Measurements from ENCODE around the gene SLC25A30.
"Not testable (repeated sequence)": the region's sequence is repeated elsewhere in the genome, so short reads cannot be mapped to it uniquely, and the experiment has no call there.

Gene SLC25A30

DNA sequence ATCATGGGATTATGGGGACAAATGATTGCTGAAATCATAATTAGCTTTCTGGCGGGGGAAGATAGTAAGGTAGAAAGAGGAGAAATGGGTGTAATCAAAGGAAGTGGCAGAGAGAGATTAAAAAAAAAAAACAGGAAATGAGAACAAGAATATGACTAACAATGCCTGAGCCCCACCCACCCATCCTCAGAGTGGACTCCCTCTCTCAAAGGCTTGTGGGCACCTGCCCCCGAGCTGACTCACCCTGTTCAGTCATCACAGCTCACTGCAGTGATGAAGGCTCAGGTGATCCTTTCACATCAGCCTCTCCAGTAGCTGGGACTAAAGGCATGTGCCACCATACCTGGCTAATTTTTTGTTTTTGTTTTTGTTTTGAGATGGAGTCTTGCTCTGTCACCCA lies 50.8 kb downstream of the SLC25A30 start:
- peak; percentile 81 for DNase-seq (ENCODE audit: low spot score)

DNA sequence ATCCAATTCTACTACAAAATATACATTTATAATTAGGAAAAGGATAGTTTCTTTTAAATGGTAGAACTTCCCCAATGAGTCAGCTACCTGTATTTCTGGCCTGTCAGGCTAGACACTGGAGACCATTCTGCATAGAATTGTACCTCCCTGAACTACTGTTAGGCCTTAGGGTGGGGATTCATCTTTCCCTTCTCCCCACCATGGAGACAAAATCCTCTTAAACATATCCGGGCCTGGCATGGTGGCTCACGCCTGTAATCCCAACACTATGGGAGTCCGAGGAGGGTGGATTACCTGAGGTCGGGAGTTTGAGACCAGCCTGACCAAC lies 52.7 kb downstream of the SLC25A30 start:
- no peak for DNase-seq (ENCODE audit: low spot score)

DNA sequence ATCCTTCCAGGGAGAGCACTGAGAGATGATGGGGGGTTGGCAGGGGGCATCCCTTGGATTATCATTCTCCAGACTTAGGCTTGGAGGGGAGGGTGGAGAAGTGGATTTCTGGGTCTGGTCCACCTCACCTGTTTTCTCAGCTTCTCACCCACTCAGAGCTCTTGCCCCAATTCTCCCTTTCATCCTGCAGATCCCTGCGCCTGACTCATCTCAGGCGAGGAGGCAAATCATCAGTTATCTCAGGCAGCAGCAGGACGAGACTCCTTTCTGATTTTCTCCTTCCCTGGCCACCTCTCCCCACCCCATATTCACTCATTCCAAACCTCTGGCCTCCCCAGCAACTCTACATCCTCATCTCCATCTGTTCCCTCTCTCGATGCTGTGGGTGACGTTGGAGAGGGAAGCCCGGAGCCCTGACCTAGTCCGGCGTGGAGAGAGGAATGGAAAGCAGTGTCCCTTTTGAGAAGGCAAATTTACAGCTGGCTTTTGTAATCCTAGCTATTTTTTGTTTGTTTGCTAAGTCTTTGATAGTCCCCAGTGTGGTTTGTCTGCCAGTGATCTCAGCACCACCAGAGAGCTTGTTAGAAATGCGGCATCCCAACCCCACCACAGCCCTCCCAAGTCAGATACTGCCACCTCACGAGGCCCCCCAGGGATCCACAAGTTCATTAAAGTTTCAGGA lies 53.2 kb downstream of the SLC25A30 start:
- DNase-seq (ENCODE audit: low spot score): no peak

DNA sequence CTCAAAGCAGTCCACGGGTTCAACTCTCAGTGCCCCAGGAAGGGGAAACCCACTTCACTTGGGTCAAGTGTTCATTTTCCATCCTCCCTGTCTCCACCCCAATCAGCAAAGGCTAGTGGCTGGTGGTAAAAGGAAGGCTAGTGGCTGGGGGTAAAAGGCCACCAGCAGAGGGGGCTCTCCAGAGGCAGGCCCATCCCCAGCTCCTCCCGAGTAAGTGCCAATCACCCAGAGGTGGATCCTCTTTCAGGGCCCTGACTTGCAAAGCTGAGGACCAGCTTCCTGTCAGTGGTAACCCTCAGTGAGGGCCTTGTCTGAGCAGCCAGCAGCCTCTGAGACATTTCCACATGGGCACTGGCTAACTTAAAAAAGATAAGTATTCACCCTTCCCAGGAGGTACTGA lies 55.2 kb downstream of the SLC25A30 start:
- no peak for DNase-seq (ENCODE audit: low spot score)

DNA sequence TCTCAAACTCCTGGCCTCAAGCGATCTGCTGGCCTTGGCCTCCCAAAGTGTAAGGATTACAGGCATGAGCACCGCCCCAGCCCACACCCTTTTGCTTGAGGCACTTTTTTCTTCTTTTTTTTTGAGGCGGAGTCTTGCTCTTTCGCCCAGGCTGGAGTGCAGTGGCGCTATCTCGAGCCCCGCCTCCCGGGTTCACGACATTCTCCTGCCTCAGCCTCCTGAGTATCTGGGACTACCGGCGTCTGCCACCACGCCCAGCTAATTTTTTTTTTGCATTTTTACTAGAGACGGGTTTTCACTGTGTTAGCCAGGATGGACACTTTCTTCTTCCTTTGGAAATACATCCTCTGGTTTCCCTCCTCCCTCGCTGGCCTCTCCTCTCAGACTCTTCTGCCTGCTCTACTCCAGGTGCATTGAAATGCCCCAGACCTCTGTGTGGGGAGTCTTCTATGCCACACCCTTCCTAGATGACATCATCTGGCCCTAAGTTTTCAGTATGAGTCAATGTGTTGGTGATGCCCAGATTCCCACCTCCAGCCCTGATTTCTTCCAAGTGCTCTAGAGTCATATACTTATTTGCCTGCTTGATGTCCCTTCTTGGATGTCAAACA lies 56.5 kb downstream of the SLC25A30 start:
- DNase-seq (ENCODE audit: low spot score): peak; percentile 30

DNA sequence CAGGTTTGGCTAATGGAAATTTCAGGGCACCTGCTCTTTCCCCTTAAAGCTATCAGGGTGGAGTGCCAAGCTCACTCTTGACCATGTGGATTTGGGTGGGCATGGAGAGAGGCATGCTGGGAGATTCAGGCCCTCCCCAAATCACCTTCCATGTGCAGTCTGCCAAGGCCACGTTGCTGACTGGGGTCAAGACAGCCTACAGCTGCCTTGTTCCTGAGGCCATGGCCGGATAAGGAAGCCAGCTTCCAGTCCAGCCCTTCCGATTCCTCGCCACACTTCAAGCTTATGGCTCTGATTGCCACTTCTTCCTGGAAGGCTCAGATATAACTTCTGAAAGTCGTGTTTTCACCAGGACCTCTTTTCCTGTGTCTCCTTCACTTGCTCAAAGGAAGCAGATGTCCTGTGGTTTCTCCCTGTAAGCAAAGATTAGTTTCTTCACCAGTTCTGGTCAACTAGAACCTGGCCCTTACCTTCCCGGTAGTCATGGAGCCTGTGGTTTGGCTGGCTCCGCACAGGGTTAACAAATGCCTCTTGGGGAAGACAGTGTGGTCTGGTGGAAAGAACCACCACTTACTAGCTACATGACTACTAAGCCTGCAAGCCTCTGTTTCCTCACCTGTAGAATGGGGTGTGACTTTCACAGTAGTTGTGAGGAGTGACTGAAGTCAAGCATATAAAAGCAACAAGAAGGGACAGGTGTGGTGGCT lies 61.1 kb downstream of the SLC25A30 start:
- DNase-seq (ENCODE audit: low spot score): no peak

DNA sequence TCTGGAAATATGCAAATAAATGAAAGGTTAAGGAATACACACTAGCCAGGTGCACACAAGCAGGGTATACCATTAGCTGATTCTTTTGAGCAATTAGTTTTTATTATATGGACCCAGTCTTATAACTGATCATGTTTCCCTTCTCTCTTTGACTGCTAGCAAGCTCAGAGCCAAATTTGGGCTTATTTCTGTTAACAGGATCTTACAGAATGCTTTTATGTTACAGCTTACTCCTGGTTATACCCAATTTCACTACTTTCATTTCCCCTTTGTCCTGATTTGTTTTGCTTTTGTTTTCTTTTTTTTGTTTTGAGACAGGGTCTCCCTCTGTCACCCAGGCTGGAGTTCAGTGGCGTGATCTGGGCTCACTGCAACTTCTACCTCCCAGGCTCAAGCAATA lies 64.3 kb downstream of the SLC25A30 start:
- no peak for DNase-seq (ENCODE audit: low spot score)

DNA sequence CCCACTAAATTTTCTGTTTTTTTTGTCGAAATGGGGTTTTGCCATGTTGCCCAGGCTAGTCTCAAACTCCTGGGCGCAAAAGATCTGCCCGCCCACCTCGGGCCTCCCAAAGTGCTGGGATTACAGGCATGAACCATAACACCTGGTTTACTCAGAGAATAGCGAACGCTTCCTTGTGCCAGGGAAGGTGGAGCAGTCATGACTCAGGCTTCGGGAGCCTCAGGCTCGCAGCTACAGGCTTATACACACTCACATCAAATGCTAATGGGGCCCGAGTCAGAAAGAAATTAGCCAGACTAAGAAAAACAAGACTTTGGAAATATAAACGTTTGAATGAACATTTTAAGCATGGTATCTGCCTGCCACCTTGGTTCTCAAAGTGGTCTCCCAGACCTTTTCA lies 66.1 kb downstream of the SLC25A30 start:
- DNase-seq (ENCODE audit: low spot score): no peak

DNA sequence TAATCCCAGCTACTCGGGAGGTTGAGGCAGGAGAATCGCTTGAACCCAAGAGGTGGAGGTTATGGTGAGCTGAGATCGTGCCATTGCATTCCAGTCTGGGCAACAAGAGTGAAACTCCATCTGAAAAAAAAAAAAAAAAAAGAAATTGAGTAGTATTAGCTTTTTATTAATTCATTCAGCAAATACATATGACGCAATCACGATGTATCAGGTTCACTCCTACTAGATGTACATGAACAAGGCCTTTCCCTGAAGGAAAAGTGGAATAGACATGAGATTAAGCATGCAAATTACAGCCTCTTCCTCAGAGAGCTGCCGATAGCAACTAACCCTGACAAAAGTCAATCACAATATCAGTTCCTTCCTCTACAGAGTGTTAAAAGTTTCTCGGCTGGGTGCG lies 68.0 kb downstream of the SLC25A30 start:
- no peak for DNase-seq (ENCODE audit: low spot score)

DNA sequence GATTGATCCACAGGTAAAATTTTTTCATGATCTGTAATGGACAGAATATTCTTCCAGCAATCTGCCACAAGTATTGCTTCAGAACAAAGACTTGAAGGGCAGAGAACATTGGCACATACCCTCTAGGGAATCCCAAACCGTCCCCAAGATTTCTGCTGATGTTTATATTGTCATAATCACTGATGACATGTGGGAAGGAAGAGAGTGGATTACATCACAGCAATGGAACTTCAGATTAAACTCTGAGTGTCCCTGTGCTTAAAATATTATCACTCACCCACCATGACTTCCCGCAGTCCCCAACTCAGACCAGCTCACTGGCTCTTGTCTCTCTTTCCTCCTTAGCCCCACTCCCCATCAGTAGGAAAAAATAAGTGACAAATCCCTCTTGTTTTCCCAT lies 68.7 kb downstream of the SLC25A30 start:
- no peak for DNase-seq (ENCODE audit: low spot score)

DNA sequence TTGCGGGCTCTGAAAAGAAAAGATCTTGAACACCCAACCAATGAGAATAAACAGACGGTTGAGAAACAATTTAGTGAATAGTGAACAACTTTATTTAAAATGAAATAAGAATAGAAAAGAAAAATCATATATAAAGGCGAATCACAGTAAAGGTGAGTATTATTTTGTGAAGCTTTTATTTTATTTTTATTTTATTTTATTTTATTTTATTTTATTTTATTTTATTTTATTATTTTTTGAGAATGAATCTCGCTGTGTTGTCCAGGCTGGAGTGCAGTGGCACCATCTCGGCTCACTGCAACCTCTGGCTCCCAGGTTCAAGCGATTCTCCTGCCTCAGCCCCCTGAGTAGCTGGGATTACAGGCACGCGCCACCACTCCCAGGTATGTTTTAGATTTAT lies 74.1 kb downstream of the SLC25A30 start:
- DNase-seq (ENCODE audit: low spot score): not testable (repeated sequence)
